ENCODE data around the gene NTHL1. TPM values are rescaled to one million over a fixed set of nuclear protein-coding genes. Genes with fewer than 3 reads are reported as not detected.

NTHL1 gene
- total RNA-seq, 6 donors from 2014 or later: 17.8 to 43.6 (median 28.8) TPM

GRCh38 chr16:2046893-2047329, 723 bp downstream of the NTHL1 start:
- Histone ChIP-seq H3K27me3 (no peaks in the 10 kb centered on the region), H3K9me3 (no peaks in the 10 kb centered on the region), H3K4me1 (peaks cover 60 to 69% (median 61%) of the 10 kb centered on the region in 4 donors), H3K27ac (peak overlapping the region; percentile 73 to 97 (median 86)), H3K4me3 (peak overlapping the region; percentile 13 to 98 (median 76)), H3K36me3 (peaks cover 0 to 17% (median 10%) of the 10 kb centered on the region in 4 donors)
- peak in 1 of 4 donors; percentile 32 for TF ChIP-seq POLR2A (IDR thresholded peaks at IDR 0.05)
- TF ChIP-seq EP300 (IDR thresholded peaks at IDR 0.05): peak in 1 of 4 donors; percentile 71
- TF ChIP-seq POLR2AphosphoS5 (IDR thresholded peaks at IDR 0.05): no peak
- TF ChIP-seq CTCF (IDR thresholded peaks at IDR 0.05): peak in 1 of 6 experiments; percentile 14
- 23 to 26% methylated on average over 4 to 8 of the region's 8 CpGs for WGBS, 2 donors
- ATAC-seq (ENCODE audit: low FRiP score in 2 of 2): peak in 1 of 2 donors; percentile 59
- no peak for DNase-seq

GRCh38 chr16:2045965-2046892, 1.4 kb downstream of the NTHL1 start:
- peaks cover 67 to 76% (median 68%) of the 10 kb centered on the region in 4 donors for H3K4me1 ChIP-seq
- 75 to 76% methylated on average over 14 to 16 of the region's 21 CpGs for WGBS, 2 donors
- no peaks in the 10 kb centered on the region for H3K27me3 ChIP-seq
- TF ChIP-seq EP300 (IDR thresholded peaks at IDR 0.05): no peak
- no peak for TF ChIP-seq POLR2A (IDR thresholded peaks at IDR 0.05)
- TF ChIP-seq POLR2AphosphoS5 (IDR thresholded peaks at IDR 0.05): no peak
- TF ChIP-seq CTCF (IDR thresholded peaks at IDR 0.05): no peak
- H3K27ac ChIP-seq: peak overlapping the region; percentile 73 to 97 (median 92)
- peak overlapping the region in 2 of 4 donors; percentile 89 to 98 for H3K4me3 ChIP-seq
- ATAC-seq (ENCODE audit: low FRiP score in 2 of 2): no peak
- no peak for DNase-seq
- peaks cover 0 to 12% (median 6%) of the 10 kb centered on the region in 4 donors for H3K36me3 ChIP-seq
- H3K9me3 ChIP-seq: no peaks in the 10 kb centered on the region

GRCh38 chr16:2044541-2044940, 3.1 kb downstream of the NTHL1 start:
- no peak for ATAC-seq (ENCODE audit: low FRiP score in 2 of 2)
- 62% methylated on average over 22 of the region's 22 CpGs; no CpG with 5 or more reads in 1 of the 2 donors for WGBS, 2 donors
- TF ChIP-seq CTCF (IDR thresholded peaks at IDR 0.05) (no peak), EP300 (IDR thresholded peaks at IDR 0.05) (no peak), POLR2A (IDR thresholded peaks at IDR 0.05) (no peak), POLR2AphosphoS5 (IDR thresholded peaks at IDR 0.05) (no peak)
- Histone ChIP-seq H3K4me3 (peak overlapping the region in 1 of 4 donors; percentile 23), H3K27me3 (no peaks in the 10 kb centered on the region), H3K27ac (peak overlapping the region; percentile 90 to 97 (median 95)), H3K36me3 (peaks cover 0 to 3% (median 0%) of the 10 kb centered on the region in 4 donors), H3K4me1 (peaks cover 84 to 93% (median 85%) of the 10 kb centered on the region in 4 donors), H3K9me3 (no peaks in the 10 kb centered on the region)
- DNase-seq: peak in 1 of 2 donors; percentile 86

GRCh38 chr16:2043667-2044451, 3.8 kb downstream of the NTHL1 start:
- DNase-seq (peak; percentile 89), ATAC-seq (ENCODE audit: low FRiP score in 2 of 2) (peak in 1 of 2 donors; percentile 3)
- H3K4me1 ChIP-seq: peaks cover 89 to 93% (median 90%) of the 10 kb centered on the region in 4 donors
- H3K27me3 ChIP-seq: no peaks in the 10 kb centered on the region
- peak overlapping the region; percentile 90 to 97 (median 95) for H3K27ac ChIP-seq
- WGBS, 2 donors: 48 to 51% methylated on average over 14 to 20 of the region's 26 CpGs
- peak in 1 of 4 donors; percentile 67 for TF ChIP-seq EP300 (IDR thresholded peaks at IDR 0.05)
- TF ChIP-seq POLR2A (IDR thresholded peaks at IDR 0.05): no peak
- TF ChIP-seq CTCF (IDR thresholded peaks at IDR 0.05): no peak
- TF ChIP-seq POLR2AphosphoS5 (IDR thresholded peaks at IDR 0.05): peak in 1 of 2 donors; percentile 70
- no peaks in the 10 kb centered on the region for H3K9me3 ChIP-seq
- peak overlapping the region in 2 of 4 donors; percentile 10 to 23 for H3K4me3 ChIP-seq
- peaks cover 0 to 7% (median 1%) of the 10 kb centered on the region in 4 donors for H3K36me3 ChIP-seq
